Islet precursor cell (in vitro differentiated cells): ENCODE measurements around the gene SLC13A5.
A peak's percentile ranks its signal among the peaks of the same experiment; 100 is the strongest.
"Not testable (repeated sequence)": the region's sequence is repeated elsewhere in the genome, so short reads cannot be mapped to it uniquely, and the experiment has no call there.

Source experiments
- DNase-seq: peaks from one replicate; pipeline ENCODE4 v3.0.0-alpha.2; 2018

SLC13A5 gene

GRCh38 chr17:6713130-6713917 is at the start of gene SLC13A5:
SLC13A5 (minus strand) TSS chr17:6713369; CDS start chr17:6713333, 36 bp downstream.
- DNase-seq = peak; percentile 95

DNA sequence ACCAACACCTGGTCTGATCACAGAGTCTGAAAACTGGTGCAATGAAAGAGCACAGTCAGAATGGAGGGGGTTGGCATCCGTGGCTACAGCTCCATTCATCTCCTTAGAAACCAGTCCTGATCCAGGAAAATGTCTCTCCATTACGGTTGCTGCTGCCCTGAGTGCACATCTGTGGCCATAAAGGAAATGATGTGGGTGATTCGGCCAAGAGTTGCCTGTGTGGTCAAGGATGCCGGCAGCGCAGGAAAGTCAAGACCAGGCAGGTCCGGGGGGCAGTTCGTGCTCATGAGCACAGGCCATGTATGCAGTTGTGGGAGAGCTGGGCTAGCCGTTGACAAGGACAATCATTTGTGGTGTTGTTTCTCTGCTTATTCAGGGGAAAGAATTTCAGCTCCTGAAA is 48.6 kb upstream of the SLC13A5 start:
- no peak for DNase-seq

DNA sequence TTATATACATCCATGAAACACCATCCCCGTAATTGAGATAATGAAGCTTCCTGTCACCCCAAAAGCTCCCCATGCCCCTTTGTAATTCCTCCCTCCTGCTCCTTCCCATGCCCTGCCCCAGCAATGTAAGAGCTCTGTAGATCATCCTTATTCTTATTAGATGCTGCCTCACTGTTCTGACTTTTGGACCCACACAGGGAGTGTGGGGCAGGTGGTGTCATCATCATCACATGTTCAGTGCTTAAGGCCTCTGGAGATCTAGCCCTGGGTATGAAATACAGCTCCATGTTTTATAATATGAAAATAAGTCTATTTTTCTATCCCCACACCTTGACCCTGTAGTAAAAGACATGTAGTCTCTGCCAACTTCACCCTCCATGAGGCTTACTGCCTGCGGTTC is 44.6 kb upstream of the SLC13A5 start:
- DNase-seq = no peak

- no peak for DNase-seq
These were observed 43.4 kb upstream of the SLC13A5 start for GRCh38 chr17:6756425-6757031.

GRCh38 chr17:6755731-6756184 is 42.6 kb upstream of the SLC13A5 start, which contains the start of gene XAF1:
XAF1 (plus strand) TSS chr17:6756046; CDS start chr17:6756079, 33 bp downstream.
- DNase-seq = no peak

DNA sequence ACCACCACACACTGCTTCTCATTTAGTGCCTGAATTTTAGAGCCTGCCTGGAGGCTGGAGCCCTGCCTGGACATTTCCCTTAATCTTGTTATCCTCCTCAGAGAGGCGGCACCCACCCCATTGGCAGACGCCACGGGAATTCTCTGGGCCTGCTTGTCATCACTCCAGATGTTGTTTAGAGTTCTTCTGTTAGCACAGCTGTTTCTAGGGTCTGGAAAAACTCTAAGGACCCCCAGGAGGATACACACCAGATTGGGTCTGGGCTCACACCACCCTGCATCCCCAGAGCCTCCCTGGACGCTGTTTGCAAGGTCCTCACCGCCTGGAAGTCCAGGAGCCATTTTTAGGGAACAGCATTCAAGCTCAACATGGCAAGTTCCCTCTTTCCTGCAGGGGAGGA is 42.1 kb upstream of the SLC13A5 start:
- no peak for DNase-seq

GRCh38 chr17:6753546-6753945 is 40.4 kb upstream of the SLC13A5 start:
- no peak for DNase-seq

GRCh38 chr17:6753006-6753445 is 39.9 kb upstream of the SLC13A5 start:
- DNase-seq = peak; percentile 81

DNA sequence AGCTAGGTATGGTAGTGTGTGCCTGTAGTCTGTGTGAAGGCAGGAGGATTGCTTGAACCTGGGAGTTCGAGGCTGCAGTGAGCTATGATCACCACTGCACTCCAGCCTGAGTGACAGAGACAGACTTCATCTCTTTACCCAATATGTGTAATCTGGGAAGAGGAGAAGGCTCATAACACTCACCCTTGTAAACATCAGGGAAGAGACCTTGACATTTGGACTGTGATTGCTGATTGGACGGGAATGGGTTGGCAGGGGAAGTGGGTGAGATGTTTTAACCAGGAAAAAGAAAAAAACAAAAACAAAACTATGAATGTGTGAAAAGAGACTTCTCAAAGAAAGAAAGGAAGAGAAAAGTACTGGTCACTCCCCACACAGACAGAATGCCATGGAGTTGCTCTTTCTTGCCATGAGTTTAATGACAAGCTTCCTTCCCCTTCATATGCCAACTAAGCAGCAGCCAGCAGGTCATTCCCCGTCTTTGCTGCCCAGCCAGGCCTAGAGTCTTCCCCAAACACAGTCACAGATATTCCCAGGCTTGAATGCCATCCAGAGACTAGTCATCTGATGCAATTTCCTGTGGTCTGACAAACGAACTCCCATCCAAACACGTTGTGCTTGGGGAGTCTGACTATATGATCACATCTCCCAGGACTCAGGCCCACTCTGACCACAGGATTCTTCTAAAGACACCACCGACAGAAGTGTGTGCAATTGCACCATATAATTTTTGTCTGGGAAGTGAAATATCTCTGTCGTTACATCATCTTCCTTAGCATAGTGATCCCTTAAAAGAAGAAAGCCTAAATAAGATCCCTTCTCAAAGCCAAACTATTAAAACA is 39.1 kb upstream of the SLC13A5 start:
- DNase-seq = peak; percentile 90

GRCh38 chr17:6749519-6749918 is 36.4 kb upstream of the SLC13A5 start:
- no peak for DNase-seq

DNA sequence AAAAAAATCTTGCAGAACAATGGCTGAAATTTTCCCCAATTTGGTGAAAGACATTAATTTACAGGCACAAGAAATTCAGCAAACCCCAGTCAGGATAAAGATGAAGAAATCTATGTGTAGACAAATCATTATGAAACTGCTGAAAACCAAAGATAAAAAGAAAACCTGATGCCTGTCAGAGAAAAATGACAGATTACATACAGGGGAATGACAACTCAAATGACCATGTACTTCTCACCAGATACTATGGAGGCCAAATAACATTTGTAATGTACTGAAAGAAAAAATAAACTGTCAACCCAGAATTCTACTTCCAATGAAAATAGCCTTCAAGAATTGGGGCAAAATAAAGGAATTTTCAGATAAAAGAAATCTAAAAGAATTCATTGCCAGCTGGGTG is 35.4 kb upstream of the SLC13A5 start:
- no peak for DNase-seq

GRCh38 chr17:6746665-6747064 is 33.5 kb upstream of the SLC13A5 start:
- not testable (repeated sequence) for DNase-seq

- DNase-seq = peak; percentile 97
These were observed 16.4 kb upstream of the SLC13A5 start for GRCh38 chr17:6729531-6729930.

GRCh38 chr17:6724009-6724408 is 10.8 kb upstream of the SLC13A5 start:
- DNase-seq = peak; percentile 31

GRCh38 chr17:6721744-6722143 is 8.6 kb upstream of the SLC13A5 start:
- peak; percentile 41 for DNase-seq

DNA sequence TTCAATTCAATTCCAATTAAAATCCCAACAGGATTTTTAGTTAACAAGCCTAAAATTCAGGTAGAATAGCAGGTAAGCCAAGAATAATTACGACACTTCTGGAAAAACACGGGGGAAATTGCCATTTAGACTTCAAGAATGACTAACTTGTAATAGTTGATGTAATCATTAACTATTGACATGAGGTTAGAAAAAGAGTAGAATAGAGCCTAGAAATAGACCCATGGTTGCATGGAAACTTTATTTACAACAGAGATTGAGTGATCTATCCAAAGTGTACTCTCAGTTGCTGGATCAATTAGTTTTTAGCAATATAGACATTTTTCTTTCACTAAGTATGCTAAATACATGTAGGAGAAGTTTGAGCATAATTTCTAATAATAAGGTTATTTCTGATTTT is 3.6 kb upstream of the SLC13A5 start:
- no peak for DNase-seq

GRCh38 chr17:6714315-6714874 is 1.2 kb upstream of the SLC13A5 start:
- no peak for DNase-seq

DNA sequence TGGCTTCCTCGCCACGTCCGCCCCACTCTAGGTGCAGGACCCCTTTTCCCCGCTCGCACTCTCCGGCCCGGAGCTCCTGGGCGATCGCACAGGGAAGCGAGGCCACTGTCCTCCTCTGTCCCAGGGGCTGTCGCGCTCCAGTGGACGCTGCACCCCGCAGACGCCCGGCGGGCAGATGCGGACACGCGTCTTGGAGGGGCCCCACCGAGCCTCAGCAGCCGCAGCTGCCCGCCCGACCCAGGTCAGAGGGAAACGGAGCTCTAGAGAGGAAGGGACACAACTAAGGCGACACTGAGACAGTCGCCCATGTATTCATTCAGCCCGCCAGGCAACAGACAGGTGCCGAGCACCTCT is 726 bp upstream of the SLC13A5 start:
- no peak for DNase-seq

- DNase-seq = no peak
These were observed 377 bp downstream of the SLC13A5 start for GRCh38 chr17:6712854-6713129.

- peak; percentile 95 for DNase-seq
These were observed 913 bp downstream of the SLC13A5 start for GRCh38 chr17:6712058-6712853.

DNA sequence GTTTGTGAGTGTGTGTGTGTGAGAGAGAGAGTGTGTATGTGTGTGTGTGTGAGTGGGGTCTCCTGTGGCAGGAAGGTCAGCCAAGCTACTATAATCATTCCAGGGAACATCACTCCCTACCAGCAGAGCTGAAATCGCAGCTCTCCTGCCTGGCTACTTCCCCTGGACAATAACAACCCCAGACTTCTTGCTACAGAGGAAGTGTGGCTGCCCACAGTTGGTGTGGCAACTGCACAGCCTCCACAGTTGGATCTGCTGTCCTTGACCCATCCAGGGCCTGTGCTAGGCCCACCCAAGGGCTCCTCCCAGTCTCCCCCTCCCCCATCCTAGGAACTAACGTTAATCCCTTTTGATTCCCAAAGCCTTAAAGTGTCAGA is 1.5 kb downstream of the SLC13A5 start:
- DNase-seq = no peak

DNA sequence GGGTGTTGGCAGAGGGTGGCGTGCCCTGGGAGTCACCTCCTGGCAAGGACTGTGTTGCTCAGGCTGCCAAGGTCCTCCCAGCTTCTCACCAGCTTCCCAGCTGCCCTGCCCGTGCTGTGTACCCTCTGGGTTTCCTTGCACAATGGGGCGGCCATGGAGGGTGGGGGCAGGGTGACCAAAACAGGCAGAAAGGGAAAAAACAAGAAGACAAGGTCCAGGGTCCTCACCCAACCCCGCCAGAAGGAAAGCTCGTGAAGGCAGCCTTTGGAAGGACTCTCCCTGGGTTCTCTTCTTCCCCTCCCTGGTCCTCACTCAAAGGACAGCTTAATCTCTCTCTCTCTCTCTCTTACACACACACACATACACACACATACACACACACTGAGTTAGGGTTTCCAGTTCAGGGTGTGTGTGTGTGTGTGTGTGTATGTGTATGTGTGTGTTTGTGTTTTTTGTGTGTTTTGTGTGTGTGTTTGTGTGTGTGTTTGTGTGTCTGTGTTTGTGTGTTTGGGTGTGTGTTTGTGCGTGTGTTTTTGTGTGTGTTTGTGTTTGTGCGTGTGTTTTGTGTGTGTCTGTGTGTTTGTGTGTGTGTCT is 2.0 kb downstream of the SLC13A5 start:
- peak; percentile 48 for DNase-seq
